ENCODE measurements around the gene PLXNA4. TPM values are rescaled to one million over a fixed set of nuclear protein-coding genes. Genes with fewer than 3 reads are reported as not detected.

The PLXNA4 gene
- polyA plus RNA-seq, 3 donors from 2014 or later: 0.53 to 1.3 (median 0.56) TPM

DNA sequence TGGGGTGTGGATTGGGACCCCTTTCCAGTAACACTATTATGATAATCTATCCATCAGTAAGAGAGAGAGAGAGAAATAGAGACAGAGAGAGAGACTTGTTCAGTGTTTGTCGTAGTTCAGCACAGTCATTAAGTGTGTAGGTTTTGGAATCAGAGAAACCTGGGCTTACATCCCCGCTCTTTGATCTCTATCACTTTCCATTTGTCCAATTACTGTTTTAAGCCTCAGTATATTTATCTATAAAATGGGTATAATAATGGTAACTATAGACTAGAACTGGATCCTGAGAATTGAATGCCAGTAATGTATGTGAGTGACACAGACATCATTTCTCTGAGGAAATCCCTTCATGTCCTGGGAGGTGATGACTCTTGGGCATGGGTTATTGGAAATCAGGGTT lies 460.5 kb downstream of the PLXNA4 start:
- Mint-ChIP-seq H3K4me3 (no peak overlapping the region), H3K27ac (no peak overlapping the region), H3K36me3 (no peaks in the 10 kb centered on the region), H3K27me3 (ENCODE audit: low read depth in 3 of 3) (peaks cover 0 to 5% (median 2%) of the 10 kb centered on the region in 3 donors), H3K4me1 (no peaks in the 10 kb centered on the region), H3K9me3 (no peaks in the 10 kb centered on the region)
- DNase-seq: no peak

DNA sequence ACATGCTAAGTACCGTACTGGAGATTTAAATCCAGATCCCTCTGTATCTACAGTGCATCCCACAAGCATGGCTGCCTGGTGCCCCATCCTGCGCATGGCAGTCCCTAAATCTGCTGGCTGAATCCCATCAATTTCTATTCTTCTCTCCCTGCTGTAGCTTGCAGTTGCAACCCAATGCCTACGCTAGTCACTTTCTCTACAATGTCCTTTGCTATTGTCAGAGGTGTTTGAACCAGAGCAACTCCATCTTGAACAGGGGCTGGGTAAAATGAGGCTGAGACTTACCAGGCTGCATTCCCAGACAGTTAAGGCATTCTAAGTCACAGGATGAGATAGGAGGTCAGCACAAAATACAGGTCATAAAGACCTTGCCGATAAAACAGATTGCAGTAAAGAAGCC lies 461.2 kb downstream of the PLXNA4 start:
- peaks cover 0 to 3% (median 2%) of the 10 kb centered on the region in 3 donors for H3K27me3 Mint-ChIP-seq (ENCODE audit: low read depth in 3 of 3)
- no peak overlapping the region for H3K27ac Mint-ChIP-seq
- H3K9me3 Mint-ChIP-seq: no peaks in the 10 kb centered on the region
- no peak for DNase-seq
- H3K4me3 Mint-ChIP-seq: no peak overlapping the region
- H3K4me1 Mint-ChIP-seq: no peaks in the 10 kb centered on the region
- no peaks in the 10 kb centered on the region for H3K36me3 Mint-ChIP-seq

DNA sequence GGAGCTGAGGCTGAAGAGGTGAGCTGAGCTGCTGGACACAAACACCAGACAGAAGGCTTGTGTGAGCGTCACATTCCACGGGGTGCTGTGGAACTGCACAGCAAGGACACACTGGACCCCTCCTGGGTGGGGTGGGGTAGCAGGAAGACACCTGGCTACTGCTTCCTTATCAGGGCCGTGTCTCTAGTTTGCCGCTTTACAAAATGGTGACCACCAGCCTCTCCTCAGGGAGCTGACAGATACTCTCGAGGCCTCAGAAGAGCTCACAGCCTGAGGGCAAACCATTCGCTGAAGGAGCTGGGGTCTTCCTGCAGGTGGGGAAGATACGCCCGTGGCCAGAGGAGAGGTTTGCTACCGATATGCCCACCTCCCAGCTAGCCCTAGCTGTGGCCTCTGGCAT lies 461.9 kb downstream of the PLXNA4 start:
- Mint-ChIP-seq H3K36me3 (no peaks in the 10 kb centered on the region), H3K27me3 (ENCODE audit: low read depth in 3 of 3) (peaks cover 0 to 3% (median 2%) of the 10 kb centered on the region in 3 donors), H3K4me3 (no peak overlapping the region), H3K9me3 (no peaks in the 10 kb centered on the region), H3K27ac (no peak overlapping the region), H3K4me1 (no peaks in the 10 kb centered on the region)
- DNase-seq: no peak

DNA sequence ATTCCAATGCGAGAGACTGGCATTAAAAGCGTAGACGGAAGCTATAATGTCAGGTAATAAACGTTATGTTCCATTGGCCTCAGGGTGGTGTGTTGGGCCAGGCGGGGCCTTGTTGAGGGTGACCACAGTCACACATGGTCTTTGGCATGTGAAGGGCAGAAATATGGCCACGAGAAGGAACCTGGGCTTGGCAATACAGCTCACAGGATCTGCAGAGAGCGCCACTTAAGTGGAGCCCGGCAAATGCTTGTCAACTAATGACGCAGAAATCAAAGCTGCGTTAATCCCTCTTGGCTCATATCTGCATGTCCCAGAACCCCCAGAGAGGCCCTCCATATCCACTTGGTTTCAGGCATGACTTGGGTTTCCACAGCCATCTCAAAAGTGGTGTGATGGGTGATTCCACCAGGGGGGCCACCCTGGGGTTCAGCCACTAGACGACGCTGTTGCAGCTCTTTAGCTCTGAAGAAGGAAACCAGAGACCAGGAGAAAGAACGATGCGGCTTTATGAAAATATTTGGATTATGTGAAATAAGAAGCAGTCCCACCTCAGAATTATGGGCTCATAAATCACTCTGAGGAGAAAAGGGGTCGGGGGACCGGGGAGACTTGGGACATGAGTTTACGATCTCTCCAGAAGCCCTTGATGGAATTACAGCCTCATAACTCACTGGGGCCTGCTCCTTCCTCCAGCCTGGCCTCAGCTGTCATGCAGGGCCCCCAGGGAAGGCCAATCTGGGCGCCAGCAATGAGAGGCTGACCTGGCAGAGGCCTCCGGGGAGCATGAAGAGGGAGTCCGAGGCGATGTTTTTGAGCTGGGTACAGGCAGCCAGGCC lies 462.5 kb downstream of the PLXNA4 start:
- no peak overlapping the region for H3K27ac Mint-ChIP-seq
- no peak overlapping the region for H3K4me3 Mint-ChIP-seq
- H3K9me3 Mint-ChIP-seq: no peaks in the 10 kb centered on the region
- no peak for DNase-seq
- no peaks in the 10 kb centered on the region for H3K4me1 Mint-ChIP-seq
- peaks cover 2 to 5% (median 5%) of the 10 kb centered on the region in 3 donors for H3K27me3 Mint-ChIP-seq (ENCODE audit: low read depth in 3 of 3)
- no peaks in the 10 kb centered on the region for H3K36me3 Mint-ChIP-seq

DNA sequence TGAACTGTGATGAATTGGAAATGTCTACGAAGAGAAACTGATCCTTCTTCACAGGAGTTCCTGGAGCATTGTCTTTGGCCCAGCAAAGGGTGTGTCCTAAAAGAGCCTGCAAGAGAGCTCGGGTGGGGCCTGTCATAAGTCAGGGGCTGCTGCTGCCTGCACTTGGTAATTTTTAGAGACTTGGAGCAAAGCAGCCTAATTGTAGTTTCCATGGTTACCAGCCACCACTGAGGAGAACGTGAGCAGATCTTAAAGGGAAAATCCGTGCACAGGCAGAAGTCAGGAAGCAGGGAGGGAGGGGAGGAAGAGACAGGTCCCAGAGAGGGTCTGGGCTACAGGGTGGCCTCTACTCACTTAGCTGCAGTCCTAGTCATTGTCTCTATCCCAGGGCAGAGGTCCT lies 463.6 kb downstream of the PLXNA4 start:
- H3K9me3 Mint-ChIP-seq: no peaks in the 10 kb centered on the region
- no peak overlapping the region for H3K4me3 Mint-ChIP-seq

DNA sequence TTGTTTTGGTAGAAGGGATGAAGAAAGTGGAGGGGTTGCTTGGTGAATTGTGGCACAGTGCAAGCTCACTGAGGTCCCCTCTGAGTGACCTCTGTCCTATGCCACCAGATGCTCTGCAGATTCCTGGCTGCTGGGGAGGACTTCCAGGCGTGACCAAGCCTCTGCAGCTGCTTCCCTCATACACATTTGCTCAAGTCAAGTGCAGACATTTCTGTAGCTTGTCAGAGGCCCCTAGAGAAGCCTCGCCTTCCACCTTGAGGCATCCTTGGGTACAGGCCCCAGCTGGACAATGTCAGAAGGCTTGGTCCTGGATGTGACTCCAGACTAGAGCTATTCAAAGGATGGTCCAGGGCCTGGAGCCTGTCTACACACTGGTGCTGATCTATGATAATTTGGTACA lies 464.2 kb downstream of the PLXNA4 start:
- no peaks in the 10 kb centered on the region for H3K4me1 Mint-ChIP-seq
- no peak for DNase-seq

More for the DNA sequence above, 463.6 kb downstream of the PLXNA4 start:
- no peaks in the 10 kb centered on the region for H3K36me3 Mint-ChIP-seq
- no peaks in the 10 kb centered on the region for H3K4me1 Mint-ChIP-seq
- H3K27ac Mint-ChIP-seq: no peak overlapping the region
- DNase-seq: no peak
- H3K27me3 Mint-ChIP-seq (ENCODE audit: low read depth in 3 of 3): peaks cover 2 to 8% (median 2%) of the 10 kb centered on the region in 3 donors

DNA sequence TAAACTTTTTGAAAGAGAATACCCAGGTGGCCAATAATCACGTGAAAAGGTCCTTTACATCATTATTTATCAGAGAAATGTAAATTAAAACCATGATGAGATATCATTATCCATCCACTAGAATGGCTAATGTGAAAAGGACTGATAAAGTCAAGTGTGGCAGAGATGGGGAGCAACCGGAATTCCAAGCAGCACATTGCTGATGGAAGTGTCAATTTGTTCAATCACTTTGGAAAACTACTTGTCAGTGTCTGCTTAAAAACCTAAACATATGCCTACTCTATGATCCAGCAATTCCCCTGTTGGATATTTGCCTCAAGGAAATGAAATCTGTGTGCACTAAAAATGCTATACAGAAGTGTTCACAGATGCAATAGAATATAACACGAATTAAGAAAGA lies 465.6 kb downstream of the PLXNA4 start:
- no peak overlapping the region for H3K27ac Mint-ChIP-seq
- no peaks in the 10 kb centered on the region for H3K36me3 Mint-ChIP-seq
- no peak for DNase-seq
- H3K4me1 Mint-ChIP-seq: no peaks in the 10 kb centered on the region
- H3K27me3 Mint-ChIP-seq (ENCODE audit: low read depth in 3 of 3): peaks cover 2 to 12% (median 6%) of the 10 kb centered on the region in 3 donors
- H3K4me3 Mint-ChIP-seq: no peak overlapping the region
- no peaks in the 10 kb centered on the region for H3K9me3 Mint-ChIP-seq

More for the DNA sequence above, 464.2 kb downstream of the PLXNA4 start:
- Mint-ChIP-seq H3K36me3 (no peaks in the 10 kb centered on the region), H3K27ac (no peak overlapping the region), H3K27me3 (ENCODE audit: low read depth in 3 of 3) (peaks cover 2 to 8% (median 2%) of the 10 kb centered on the region in 3 donors), H3K4me3 (no peak overlapping the region), H3K9me3 (no peaks in the 10 kb centered on the region)

DNA sequence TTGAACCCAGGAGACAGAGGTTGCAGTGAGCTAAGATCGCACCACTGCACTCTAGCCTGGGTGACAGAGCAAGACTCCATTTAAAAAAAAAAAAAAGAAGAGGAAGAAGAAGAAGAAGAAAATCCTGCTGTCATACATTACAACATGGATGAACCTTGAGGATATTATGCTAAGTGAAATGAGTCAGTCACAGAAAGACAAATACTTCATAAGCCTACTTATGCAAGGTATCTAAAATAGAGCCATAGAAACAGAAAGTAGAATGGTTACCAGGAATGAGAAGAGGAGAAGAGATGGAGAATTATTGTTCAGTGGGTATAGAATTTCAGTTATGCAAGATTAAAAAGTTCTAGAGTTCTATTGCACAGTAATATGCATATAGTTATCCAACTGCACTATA lies 466.5 kb downstream of the PLXNA4 start:
- Mint-ChIP-seq H3K4me1 (no peaks in the 10 kb centered on the region), H3K27ac (no peak overlapping the region), H3K27me3 (ENCODE audit: low read depth in 3 of 3) (peaks cover 2 to 13% (median 6%) of the 10 kb centered on the region in 3 donors), H3K9me3 (no peaks in the 10 kb centered on the region), H3K36me3 (no peaks in the 10 kb centered on the region), H3K4me3 (no peak overlapping the region)
- no peak for DNase-seq

DNA sequence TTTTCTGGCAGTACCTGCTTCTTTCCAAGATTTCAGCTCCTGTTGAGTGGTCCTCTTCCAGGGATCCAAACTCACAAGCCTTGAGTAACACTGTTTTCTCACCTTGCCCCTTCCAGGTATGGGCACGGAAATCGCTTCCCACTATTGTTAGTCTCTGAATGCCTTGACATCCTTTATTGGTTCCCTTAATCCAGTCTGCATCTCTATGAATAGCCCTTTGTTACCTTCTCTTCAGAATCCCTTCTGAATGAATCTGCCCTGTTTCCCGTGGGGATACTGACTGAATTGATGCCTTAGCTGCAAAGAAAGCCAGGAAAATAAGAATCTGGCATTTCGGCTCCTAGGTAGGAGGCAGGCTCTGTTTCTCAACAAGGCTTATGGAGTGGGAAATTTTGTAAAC lies 467.7 kb downstream of the PLXNA4 start:
- H3K4me3 Mint-ChIP-seq: no peak overlapping the region
- DNase-seq: no peak
- H3K27me3 Mint-ChIP-seq (ENCODE audit: low read depth in 3 of 3): peaks cover 2 to 13% (median 3%) of the 10 kb centered on the region in 3 donors
- no peaks in the 10 kb centered on the region for H3K9me3 Mint-ChIP-seq
- no peaks in the 10 kb centered on the region for H3K4me1 Mint-ChIP-seq
- H3K27ac Mint-ChIP-seq: no peak overlapping the region
- no peaks in the 10 kb centered on the region for H3K36me3 Mint-ChIP-seq

DNA sequence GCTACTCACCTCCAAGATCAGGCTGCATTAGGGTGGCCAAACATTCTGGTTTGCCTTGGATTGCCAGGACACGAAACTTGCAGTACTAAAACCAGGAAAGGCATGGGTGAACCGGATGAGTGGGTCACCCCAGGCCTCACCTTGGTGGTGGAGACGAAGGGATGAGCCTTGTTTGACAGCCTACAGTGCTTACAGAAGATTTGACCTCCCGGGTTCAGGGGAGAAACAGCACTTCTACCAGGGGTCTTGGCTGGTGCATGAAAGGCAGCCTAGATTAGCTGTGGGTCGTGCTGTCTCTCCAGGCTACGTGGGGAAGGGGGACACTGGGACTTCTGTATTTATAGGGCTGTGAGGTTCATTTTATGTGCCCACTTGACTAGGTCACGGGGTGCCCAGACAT lies 469.8 kb downstream of the PLXNA4 start:
- no peaks in the 10 kb centered on the region for H3K36me3 Mint-ChIP-seq
- DNase-seq: no peak
- no peaks in the 10 kb centered on the region for H3K9me3 Mint-ChIP-seq
- no peak overlapping the region for H3K27ac Mint-ChIP-seq
- H3K27me3 Mint-ChIP-seq (ENCODE audit: low read depth in 3 of 3): peaks cover 2 to 16% (median 3%) of the 10 kb centered on the region in 3 donors
- H3K4me3 Mint-ChIP-seq: no peak overlapping the region
- no peaks in the 10 kb centered on the region for H3K4me1 Mint-ChIP-seq

DNA sequence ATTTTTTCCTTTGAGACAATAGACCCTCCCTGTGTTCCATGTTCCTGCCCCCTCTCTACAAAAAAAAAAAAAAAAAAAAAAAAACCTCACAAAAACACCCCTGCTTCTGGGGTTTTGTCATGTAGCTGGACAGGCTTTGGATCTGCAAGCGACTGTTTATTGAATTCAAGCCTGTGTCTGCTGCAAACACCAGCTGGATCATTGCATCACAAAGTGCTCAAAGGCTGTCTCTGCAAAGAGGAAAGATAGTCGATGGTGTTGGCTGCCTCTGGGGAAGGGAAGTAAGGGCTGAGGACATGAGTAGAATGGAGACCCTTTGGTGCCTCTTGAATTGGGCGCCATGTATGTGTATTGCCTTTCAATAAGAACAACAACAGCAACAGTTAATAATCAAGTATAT lies 471.2 kb downstream of the PLXNA4 start:
- DNase-seq: no peak
- H3K9me3 Mint-ChIP-seq: no peaks in the 10 kb centered on the region
- no peak overlapping the region for H3K27ac Mint-ChIP-seq
- H3K27me3 Mint-ChIP-seq (ENCODE audit: low read depth in 3 of 3): peaks cover 2 to 16% (median 3%) of the 10 kb centered on the region in 3 donors
- no peaks in the 10 kb centered on the region for H3K4me1 Mint-ChIP-seq
- no peak overlapping the region for H3K4me3 Mint-ChIP-seq
- no peaks in the 10 kb centered on the region for H3K36me3 Mint-ChIP-seq

DNA sequence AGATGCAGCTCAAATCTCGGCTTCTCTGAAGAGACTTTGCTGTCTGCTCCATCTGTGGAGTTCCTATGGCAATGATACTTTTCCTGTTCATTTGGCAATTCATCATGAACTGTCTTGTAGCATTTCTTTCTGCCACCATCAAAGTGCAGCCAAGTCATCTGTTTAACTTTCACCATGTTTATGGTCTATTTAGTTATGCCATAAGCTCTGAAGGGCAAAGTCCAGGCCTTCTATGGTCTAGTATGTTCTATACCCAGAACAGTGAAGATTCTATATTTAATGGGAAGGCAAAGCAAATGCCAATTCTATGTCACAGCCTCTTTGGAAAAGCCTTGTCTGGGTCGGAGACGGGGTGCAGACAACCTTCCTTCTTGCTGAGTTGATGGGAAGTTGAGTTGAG lies 472.6 kb downstream of the PLXNA4 start:
- no peak for DNase-seq
- Mint-ChIP-seq H3K9me3 (no peaks in the 10 kb centered on the region), H3K36me3 (no peaks in the 10 kb centered on the region), H3K27me3 (ENCODE audit: low read depth in 3 of 3) (peaks cover 0 to 11% (median 3%) of the 10 kb centered on the region in 3 donors), H3K4me1 (no peaks in the 10 kb centered on the region), H3K4me3 (no peak overlapping the region), H3K27ac (no peak overlapping the region)

DNA sequence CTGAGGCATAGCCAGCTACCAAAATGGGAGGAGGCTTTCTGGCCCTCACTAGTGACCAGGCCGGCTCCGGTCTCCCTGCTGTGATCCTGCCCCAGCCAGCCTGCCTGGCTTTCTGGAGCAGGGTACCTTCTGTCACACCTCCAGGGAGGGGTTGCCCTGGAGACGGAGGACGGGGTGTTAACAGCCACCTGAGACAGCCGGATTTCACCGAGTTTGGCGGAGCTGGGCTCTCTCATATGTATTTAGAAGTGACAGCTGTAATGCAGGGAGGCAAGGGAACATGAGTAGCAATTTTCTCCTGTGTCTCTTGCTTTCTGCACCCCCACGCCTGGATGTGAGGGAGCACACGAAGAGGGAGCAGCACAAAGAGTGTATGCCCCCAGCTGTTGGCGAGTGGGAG lies 473.3 kb downstream of the PLXNA4 start:
- no peak overlapping the region for H3K27ac Mint-ChIP-seq
- no peak overlapping the region for H3K4me3 Mint-ChIP-seq
- H3K9me3 Mint-ChIP-seq: no peaks in the 10 kb centered on the region
- DNase-seq: no peak
- H3K4me1 Mint-ChIP-seq: no peaks in the 10 kb centered on the region
- peaks cover 0 to 8% (median 3%) of the 10 kb centered on the region in 3 donors for H3K27me3 Mint-ChIP-seq (ENCODE audit: low read depth in 3 of 3)
- no peaks in the 10 kb centered on the region for H3K36me3 Mint-ChIP-seq

DNA sequence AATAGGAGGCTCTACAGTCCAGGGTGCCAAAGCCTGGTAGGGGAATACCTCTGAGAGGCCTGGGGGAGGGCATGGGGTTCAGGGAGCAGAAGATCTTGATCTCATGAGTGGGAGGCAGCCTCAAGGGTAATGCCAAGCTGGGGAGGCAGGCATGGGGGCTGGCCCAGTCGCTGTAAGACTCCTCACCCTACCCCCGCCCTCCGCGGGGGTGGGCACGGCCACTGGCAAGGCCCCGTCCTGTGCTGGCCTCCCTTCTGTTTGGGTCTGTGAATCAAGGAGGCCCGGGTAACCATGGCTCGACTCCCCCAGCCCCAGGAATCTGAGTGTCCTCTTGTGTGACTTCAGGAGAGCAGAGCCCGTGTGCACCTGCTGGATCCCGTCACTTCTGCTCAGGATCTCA lies 473.9 kb downstream of the PLXNA4 start:
- DNase-seq: no peak
- H3K4me1 Mint-ChIP-seq: no peaks in the 10 kb centered on the region
- peaks cover 1 to 8% (median 3%) of the 10 kb centered on the region in 3 donors for H3K27me3 Mint-ChIP-seq (ENCODE audit: low read depth in 3 of 3)
- H3K9me3 Mint-ChIP-seq: no peaks in the 10 kb centered on the region
- H3K36me3 Mint-ChIP-seq: no peaks in the 10 kb centered on the region
- H3K4me3 Mint-ChIP-seq: no peak overlapping the region
- no peak overlapping the region for H3K27ac Mint-ChIP-seq

DNA sequence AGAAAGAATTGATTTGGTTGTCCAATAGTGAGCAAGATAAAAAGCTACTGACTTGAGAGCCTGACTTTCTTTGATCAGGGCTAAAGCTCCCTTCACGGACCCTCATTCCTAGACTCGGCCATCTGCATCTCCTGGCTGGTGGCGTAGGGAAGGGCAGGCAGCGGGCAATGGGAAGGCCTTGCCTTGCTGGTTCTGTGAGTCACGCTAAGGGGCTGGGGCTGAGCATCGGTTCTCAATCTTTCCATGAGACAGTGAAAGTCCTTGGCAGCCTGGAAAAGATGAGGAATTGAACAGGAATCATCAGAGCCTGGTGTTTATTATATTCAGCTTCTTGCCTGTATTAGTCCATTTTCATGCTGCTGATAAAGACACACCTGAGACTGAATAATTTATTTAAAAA lies 475.3 kb downstream of the PLXNA4 start:
- H3K36me3 Mint-ChIP-seq: no peaks in the 10 kb centered on the region
- no peak for DNase-seq
- H3K4me3 Mint-ChIP-seq: no peak overlapping the region
- H3K27me3 Mint-ChIP-seq (ENCODE audit: low read depth in 3 of 3): peaks cover 0 to 7% (median 1%) of the 10 kb centered on the region in 3 donors
- no peaks in the 10 kb centered on the region for H3K4me1 Mint-ChIP-seq
- H3K9me3 Mint-ChIP-seq: no peaks in the 10 kb centered on the region
- H3K27ac Mint-ChIP-seq: no peak overlapping the region

Measured in immature natural killer cell (primary cell).